HG03469 (cell line): ENCODE results near the gene TANGO6.

Experiments used
- ATAC-seq: cut with Tn5 transposase; IDR thresholded peaks from one replicate; pipeline ENCODE4 v1.9.1; 2021; ENCODE audit warnings: mild to moderate bottlenecking, moderate library complexity, moderate number of reproducible peaks; ENCODE audit not compliant: unreplicated experiment

Gene TANGO6

GRCh38 chr16:69133373-69133954 lies 290.1 kb downstream of the TANGO6 start:
- ATAC-seq, result peak; percentile 8
